Urinary bladder (tissue), 4 donors: ENCODE data around the gene CAPG. TPM values are rescaled to one million over a fixed set of nuclear protein-coding genes. Genes with fewer than 3 reads are reported as not detected.
A peak's percentile ranks its signal among the peaks of the same experiment; 100 is the strongest.

ENCODE experiments used
- DNase-seq: peaks from one replicate; pipeline ENCODE4 v3.0.0-alpha.2; 2015; ENCODE audit errors: extremely low spot score
- H3K27ac ChIP-seq: one replicate; pipeline ENCODE4 v1.5.1; 2013; ENCODE audit warnings: low read depth, mild to moderate bottlenecking, moderate library complexity
- H3K36me3 ChIP-seq: one replicate; pipeline ENCODE4 v1.6.1; 2013; ENCODE audit warnings: mild to moderate bottlenecking, moderate library complexity; ENCODE audit not compliant: insufficient read depth
- H3K4me1 ChIP-seq: one replicate; pipeline ENCODE4 v1.6.1; 2013; ENCODE audit warnings: mild to moderate bottlenecking, moderate library complexity; ENCODE audit not compliant: insufficient read depth
- H3K4me3 ChIP-seq: one replicate; pipeline ENCODE4 v1.5.1; 2013; ENCODE audit warnings: low read depth, low read length
- WGBS: extraction: QIAGEN DNeasy Blood & Tissue Kit; methylation state at CpG from one replicate; pipeline ENCODE4 v1.1.7; 2013; 5-methylcytosine and 5-hydroxymethylcytosine counted together
- polyA plus RNA-seq: library from polyadenylated mRNA; stranded (reverse); fragments of 200-250 nt; gene quantifications from one replicate; pipeline ENCODE4 v1.2.3, GENCODE V29; 2013
- total RNA-seq: library from RNA; depleted of rRNA; stranded (reverse); fragments of >200 nt; gene quantifications from one replicate; pipeline ENCODE4 v1.2.3, GENCODE V29; 2014
- donor health status: healthy with polysubstance abuse.
- donor health status: healthy.

CAPG gene
- total and polyA plus RNA-seq, 2 donors = 76.0 to 89.3 TPM

DNA sequence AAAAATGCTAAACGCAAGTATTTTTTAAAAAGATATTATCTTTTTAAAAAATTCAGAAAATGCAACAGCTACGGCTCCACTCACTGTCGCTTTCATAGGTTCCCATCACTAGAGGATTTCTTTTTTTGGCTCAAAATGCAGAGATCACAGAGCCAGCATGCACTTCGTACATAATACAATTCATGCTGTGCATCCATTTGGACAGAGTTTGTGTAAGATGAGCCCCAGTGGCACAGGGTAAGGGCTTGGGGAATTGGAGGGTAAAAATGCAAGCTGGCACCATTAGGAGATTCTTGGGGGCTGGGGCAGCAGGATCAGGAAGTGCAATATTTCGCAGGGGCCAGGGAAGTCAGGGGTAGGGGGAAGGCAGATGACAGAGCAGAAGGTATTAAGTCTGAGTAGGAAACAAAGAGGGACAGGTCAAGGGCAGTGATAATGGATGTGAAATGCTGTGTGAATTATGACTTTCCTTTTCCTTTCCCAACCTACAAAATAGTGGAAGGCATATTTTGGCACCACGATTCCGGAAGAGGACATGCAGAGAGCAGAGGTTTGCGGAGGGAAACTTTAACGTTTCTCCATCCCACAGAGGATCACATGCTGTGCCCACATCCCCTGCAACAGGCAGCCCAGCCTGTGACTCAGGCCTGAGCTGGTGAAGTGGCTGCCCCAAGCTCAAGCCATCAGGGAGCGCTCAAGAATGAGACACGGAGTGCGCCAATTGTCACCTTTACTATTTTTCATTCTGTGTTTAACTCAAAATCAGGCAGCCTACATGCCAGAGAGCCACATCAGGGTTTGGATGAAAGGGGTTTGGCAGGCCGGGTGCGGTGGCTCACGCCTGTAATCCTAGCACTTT lies 4.7 kb downstream of the CAPG start:
- no peak for DNase-seq
- Histone ChIP-seq H3K4me3 (no peak overlapping the region), H3K4me1 (no peaks in the 10 kb centered on the region), H3K36me3 (peaks cover 4% of the 10 kb centered on the region), H3K27ac (no peak overlapping the region)
- WGBS = 70% methylated on average over 15 of the region's 15 CpGs

DNA sequence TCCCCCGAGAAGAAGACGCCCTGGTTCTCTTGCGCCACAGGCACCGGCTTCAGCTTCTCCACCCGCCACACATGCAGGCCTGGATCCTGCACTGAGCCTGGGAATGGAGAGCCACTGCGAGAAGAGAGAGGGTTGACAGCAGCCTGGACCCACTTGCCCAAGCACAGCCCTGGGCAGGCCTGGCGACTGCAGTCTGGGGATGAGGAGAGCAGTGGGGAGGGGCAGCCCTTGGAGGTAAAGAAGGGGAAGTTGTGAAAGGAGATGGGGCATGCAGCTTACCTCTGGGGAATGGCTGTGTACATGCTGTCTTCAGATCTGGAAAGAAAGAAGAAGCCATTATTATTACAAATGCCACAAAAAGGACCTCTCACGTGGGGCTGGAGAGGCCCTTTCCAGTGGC lies 8.3 kb downstream of the CAPG start:
- Histone ChIP-seq H3K36me3 (peaks cover 4% of the 10 kb centered on the region), H3K27ac (no peak overlapping the region), H3K4me3 (no peak overlapping the region), H3K4me1 (no peaks in the 10 kb centered on the region)
- no peak for DNase-seq
- 92% methylated on average over 8 of the region's 8 CpGs for WGBS

DNA sequence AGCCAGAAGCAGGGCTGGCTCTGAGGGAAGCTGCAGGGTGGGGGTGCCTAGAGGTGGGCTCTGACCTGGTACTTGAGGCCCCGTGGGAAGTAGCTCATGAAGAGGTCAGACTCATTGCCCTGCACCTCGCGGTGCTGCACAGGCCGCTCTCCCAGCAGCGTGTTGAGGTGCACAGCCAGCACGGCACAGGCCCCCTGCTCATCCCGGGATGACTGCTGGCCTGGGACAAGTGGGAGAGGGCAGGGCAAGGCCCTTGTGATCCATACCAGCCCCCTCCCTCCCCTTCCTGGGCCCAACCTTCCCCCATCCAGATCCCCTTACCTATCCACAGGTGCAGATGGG lies 8.7 kb downstream of the CAPG start:
- Histone ChIP-seq H3K36me3 (peaks cover 4% of the 10 kb centered on the region), H3K4me3 (no peak overlapping the region), H3K4me1 (no peaks in the 10 kb centered on the region), H3K27ac (no peak overlapping the region)
- no peak for DNase-seq
- 90% methylated on average over 7 of the region's 7 CpGs for WGBS

DNA sequence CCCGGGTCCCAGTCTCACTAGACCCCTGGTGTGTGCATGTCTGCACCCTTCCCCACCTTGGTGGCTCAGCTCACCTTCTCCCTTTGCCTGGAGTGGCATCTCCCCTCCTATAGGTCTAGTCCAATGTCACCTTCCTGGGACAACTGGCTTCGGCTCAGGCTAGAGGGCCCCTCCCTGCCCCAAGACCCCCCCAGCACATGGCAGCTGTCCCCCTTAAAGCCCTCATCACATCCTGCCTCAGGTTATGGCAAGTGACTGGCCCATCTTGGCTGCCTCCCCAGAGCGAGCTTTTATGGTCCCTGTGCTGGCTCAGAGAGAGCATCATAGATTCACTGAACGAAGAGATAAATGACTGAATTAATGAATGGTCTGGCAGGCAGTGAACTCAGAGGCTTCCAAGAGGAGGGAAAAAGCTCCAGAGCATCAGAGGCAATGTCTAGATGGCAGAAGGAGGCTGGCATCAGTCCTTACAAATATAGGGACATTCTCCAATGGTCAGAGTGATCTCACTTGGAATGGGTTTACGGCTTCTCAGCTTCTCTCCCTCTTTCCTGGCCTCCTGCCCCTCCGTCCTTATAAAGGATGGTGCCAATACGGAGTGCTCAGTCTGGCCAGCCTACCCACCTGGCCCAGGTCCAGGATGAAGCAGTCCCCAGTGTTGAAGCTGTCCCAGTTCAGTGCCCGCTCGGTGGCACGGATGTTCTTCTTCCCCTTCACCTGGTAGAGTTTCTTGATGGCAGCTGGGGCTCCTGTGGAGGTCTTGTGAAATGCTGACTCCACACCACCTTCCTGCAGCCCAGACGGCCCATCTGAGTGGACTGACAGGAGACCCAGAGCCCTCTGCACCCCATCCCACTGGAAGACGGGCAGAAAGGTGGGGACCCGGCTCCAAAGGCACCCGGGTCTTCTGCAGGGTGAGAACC lies 9.4 kb downstream of the CAPG start:
- no peaks in the 10 kb centered on the region for H3K4me1 ChIP-seq
- 74% methylated on average over 14 of the region's 14 CpGs for WGBS
- DNase-seq = no peak
- peaks cover 4% of the 10 kb centered on the region for H3K36me3 ChIP-seq
- H3K4me3 ChIP-seq = no peak overlapping the region
- no peak overlapping the region for H3K27ac ChIP-seq

DNA sequence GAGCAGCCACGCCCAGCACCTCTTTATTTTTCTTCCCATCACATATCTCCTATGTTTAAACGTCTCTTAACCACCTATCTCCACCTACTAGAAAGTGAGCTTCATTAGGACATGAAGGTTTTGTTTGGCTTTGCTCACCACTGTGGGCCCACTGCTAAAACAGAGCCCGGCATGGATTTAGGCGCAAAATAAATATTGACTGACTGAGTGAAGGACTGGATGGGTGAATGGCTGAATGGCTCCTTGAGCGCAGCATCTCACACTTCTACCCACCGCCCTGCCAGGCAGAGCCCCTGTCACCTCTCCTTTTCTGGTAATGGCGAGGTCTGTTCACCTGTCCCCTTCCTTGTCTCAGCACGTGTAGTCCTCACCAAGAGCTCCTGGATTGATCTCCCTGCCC lies 10.1 kb downstream of the CAPG start:
- H3K27ac ChIP-seq = no peak overlapping the region
- WGBS = 92% methylated on average over 8 of the region's 8 CpGs
- no peak for DNase-seq

DNA sequence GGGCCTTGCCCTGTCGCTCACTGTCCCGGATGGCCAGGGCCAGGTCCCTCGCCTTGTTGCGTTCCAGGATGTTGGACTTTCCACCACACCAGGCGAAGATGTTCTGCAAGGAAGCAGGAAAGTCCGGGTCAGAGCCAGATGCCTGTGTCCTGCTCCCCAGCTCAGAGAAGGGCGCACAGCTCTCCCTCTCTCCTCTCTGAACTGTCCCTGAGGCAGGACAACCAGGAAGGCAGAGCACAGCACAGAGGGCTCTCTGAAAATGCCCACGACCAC lies 11.0 kb downstream of the CAPG start:
- no peak overlapping the region for H3K27ac ChIP-seq
- DNase-seq = no peak

More for the DNA sequence above, 10.1 kb downstream of the CAPG start:
- Histone ChIP-seq H3K36me3 (peaks cover 4% of the 10 kb centered on the region), H3K4me3 (no peak overlapping the region), H3K4me1 (no peaks in the 10 kb centered on the region)

DNA sequence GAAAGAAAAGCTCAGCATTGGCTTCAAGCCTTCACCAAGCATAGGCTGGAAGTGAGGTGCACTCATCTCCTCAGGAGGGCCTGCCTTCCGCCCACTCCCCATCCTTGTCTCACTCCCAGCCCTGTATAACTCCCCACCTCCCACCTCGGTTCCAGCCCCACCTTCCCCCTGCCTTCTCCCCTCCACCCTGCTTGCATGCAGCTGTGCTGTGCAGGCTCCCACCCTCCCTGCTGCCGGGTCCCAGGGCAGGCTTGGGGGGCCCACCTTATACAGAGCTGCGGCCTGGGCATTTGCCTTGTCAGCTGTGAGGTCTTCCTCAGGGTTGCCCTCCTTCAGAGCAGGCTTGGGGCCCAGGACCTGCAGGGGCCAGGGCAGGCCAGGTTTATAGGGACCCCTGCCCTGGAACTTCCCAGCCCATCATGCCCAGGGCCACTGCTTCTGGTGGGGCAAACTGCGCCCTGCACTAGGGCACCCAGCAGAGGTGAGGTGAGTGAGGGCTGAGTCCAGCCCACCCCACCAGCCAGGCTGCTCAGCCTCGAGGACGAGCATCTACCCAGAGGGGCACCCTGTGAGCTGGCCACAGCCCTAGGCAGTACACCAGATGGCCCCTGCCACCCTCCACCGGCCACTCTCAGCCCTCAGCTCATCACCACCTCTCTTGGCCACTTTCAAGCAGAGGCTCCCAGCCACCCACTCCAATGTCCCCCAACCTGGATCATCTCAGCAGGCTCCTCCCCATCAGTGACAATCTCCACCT lies 11.6 kb downstream of the CAPG start:
- Histone ChIP-seq H3K36me3 (peaks cover 4% of the 10 kb centered on the region), H3K27ac (no peak overlapping the region), H3K4me1 (no peaks in the 10 kb centered on the region), H3K4me3 (no peak overlapping the region)
- 90% methylated on average over 8 of the region's 8 CpGs for WGBS
- no peak for DNase-seq

More for the DNA sequence above, 11.0 kb downstream of the CAPG start:
- no peak overlapping the region for H3K4me3 ChIP-seq
- H3K4me1 ChIP-seq = no peaks in the 10 kb centered on the region
- 96% methylated on average over 8 of the region's 8 CpGs for WGBS
- peaks cover 4% of the 10 kb centered on the region for H3K36me3 ChIP-seq

DNA sequence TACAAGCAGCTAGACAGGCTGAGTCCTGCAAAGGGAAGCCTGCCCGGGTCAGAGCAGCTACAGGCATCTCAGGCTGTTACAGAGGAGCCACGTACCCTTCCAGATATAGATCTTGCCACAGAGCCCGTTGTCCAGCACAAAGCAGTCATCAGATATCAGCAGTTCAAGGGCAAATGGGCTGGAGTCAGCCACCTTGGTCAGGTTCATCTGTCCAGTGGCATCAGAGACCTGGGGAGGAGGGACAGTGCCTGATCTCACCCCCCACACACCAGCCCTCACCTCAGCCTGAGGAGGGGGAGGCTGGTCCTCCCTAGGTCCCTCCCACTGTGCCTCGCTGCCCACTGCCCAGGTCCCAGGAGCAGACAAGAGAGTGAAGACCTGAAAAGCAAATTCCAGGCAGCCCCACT lies 12.2 kb downstream of the CAPG start:
- Histone ChIP-seq H3K4me1 (no peaks in the 10 kb centered on the region), H3K36me3 (peaks cover 4% of the 10 kb centered on the region), H3K27ac (peak overlapping the region; percentile 33), H3K4me3 (no peak overlapping the region)
- DNase-seq = no peak
- WGBS = 79% methylated on average over 4 of the region's 4 CpGs

DNA sequence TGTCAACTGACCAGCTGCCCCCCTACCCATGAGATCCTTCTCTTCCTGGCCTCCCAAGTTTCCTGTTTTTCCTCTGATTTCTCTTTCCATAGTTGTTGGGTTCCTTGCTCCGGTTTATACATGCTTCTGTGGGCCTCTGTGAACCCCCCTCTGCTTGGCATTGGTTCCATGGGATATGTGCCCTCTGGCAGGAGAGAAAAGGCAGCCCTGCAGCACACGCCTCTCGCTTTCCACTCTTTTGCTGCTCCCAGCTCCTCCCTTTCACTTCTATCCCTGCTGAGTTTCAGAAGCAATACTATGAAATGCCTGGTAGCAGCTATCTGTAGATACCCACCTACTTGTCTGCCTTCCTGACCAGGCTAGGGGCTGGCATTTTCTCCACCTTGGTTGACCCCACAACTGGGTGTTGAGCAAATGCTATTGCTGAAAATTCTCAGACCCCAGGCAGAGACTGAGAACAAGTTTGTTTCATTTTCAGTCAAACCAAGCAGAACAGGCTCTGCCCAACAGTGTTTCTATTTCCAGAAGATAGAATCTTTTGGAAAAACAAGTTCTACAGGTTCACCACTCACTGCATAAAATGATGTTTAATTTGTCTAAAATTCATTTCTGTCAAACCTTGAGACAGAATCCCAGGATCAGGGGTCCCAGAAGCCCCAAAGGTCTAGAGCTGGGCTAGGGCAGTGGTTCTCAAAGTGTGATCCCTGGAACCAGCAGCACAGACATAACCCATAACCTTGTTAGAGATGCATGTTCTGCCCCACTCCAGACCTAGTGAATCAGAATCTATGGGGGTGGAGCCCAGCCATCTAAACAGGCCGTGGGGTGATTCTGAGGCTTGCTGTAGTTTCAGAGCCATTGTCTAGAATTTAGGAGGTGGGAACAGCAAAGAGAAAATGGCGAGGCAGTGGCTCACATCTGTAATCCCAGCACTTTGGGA lies 13.4 kb downstream of the CAPG start:
- Histone ChIP-seq H3K27ac (peak overlapping the region; percentile 38), H3K36me3 (peaks cover 5% of the 10 kb centered on the region), H3K4me3 (no peak overlapping the region), H3K4me1 (no peaks in the 10 kb centered on the region)
- DNase-seq = no peak
- WGBS = 64% methylated on average over 5 of the region's 5 CpGs

DNA sequence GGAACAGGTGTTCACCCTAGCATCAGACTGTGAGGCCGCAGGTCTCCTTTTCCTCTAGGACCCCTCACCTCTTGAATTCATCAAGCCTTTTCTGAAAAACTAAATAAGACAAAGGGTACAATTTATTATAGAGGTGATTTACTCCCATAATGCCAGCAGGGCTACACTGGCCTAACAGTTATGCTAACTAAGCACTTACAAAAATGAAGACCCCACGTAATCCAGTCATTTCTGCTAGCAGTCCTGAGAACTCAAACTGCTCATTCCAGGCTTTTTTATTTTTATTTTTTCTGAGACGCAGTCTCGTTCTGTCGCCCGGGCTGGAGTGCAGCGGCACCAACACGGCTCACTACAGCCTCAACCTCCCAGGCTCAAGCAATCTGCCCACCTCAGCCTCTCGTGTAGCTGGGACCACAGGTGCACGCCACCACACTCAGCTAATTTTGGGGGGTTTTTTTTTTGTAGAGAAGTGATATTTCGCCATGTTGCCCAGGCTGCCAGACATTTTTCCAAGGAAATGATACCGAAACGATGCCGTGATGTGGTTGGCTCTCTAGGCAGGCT lies 14.2 kb downstream of the CAPG start:
- no peak for DNase-seq
- H3K36me3 ChIP-seq = peaks cover 4% of the 10 kb centered on the region

DNA sequence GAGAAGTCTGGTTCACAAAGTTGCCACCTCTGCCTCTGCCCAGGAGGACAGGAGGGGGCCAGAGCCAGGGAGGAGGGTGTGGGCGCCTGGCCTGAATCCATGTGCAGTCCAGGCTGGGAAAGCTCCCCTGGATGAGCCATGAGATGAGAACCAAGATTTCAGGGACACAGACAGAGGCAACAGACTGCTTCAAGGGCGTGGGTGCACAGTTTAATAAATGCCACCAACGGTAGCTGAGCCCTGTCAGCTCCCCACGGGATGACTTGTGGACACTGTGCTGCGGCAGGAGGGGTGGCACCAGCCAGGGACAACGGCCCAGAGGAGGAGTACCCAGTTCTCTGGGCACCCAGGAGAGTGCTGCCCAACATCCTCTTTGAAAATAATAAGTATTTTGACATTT lies 15.2 kb downstream of the CAPG start:
- WGBS = 86% methylated on average over 6 of the region's 6 CpGs
- Histone ChIP-seq H3K36me3 (peaks cover 4% of the 10 kb centered on the region), H3K4me1 (no peaks in the 10 kb centered on the region), H3K4me3 (no peak overlapping the region), H3K27ac (no peak overlapping the region)
- no peak for DNase-seq

More for the DNA sequence above, 14.2 kb downstream of the CAPG start:
- Histone ChIP-seq H3K4me3 (no peak overlapping the region), H3K27ac (peak overlapping the region; percentile 38), H3K4me1 (no peaks in the 10 kb centered on the region)
- 94% methylated on average over 14 of the region's 14 CpGs for WGBS

DNA sequence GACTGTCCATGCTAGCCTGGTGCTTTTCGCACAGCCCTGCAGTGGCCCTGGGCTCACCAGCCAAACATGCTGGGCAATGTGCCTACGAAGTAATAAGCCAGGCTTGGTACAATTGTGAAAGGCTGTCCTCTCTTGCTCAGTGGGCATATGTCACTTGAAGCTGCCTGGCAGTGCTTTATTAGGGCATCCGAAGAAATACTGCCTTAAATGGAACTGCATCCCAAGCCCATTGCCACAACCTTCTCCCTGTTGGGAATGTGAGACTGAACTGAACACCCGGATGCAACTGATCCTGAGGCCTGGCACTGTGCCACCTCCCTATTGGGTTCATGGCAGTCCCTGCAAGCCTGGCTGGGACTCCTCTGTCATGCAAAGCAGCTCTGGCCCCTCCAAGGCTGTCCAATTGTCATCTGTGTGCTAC lies 15.9 kb downstream of the CAPG start:
- WGBS = 76% methylated on average over 4 of the region's 4 CpGs
- DNase-seq = no peak
- H3K36me3 ChIP-seq = peaks cover 4% of the 10 kb centered on the region

More for the DNA sequence above, 15.9 kb downstream of the CAPG start:
- Histone ChIP-seq H3K4me1 (no peaks in the 10 kb centered on the region), H3K4me3 (no peak overlapping the region), H3K27ac (no peak overlapping the region)
